ENCODE results near the gene ADAM12.

DNA sequence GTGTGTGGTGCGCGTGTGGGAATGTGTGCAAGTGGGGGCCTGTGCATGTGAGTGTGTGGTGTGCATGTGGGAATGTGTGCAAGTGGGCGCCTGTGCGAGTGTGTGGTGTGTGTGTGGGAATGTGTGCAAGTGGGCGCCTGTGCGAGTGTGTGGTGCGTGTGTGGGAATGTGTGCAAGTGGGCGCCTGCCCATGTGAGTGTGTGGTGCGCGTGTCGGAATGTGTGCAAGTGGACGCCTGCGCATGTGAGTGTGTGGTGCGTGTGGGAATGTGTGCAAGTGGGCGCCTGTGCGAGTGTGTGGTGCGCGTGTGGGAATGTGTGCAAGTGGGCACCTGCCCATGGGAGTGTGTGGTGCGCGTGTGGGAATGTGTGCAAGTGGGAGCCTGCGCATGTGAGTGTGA lies 259.7 kb downstream of the ADAM12 start:
- TF ChIP-seq EZH2 (IDR thresholded peaks at IDR 0.05; ENCODE audit: borderline replicate concordance, low read depth, low read length, severe bottlenecking): no peak
- TF ChIP-seq, protein P1, sequence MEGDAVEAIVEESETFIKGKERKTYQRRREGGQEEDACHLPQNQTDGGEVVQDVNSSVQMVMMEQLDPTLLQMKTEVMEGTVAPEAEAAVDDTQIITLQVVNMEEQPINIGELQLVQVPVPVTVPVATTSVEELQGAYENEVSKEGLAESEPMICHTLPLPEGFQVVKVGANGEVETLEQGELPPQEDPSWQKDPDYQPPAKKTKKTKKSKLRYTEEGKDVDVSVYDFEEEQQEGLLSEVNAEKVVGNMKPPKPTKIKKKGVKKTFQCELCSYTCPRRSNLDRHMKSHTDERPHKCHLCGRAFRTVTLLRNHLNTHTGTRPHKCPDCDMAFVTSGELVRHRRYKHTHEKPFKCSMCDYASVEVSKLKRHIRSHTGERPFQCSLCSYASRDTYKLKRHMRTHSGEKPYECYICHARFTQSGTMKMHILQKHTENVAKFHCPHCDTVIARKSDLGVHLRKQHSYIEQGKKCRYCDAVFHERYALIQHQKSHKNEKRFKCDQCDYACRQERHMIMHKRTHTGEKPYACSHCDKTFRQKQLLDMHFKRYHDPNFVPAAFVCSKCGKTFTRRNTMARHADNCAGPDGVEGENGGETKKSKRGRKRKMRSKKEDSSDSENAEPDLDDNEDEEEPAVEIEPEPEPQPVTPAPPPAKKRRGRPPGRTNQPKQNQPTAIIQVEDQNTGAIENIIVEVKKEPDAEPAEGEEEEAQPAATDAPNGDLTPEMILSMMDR (IDR thresholded peaks at IDR 0.05; ENCODE audit: borderline replicate concordance, extremely low read depth, low read length, poor library complexity, severe bottlenecking): no peak
